HL-60 (cell line): ENCODE data around the gene ATF3.

Source experiments
- CTCF ChIP-seq: IDR thresholded peaks from one replicate; pipeline ENCODE4 v1.5.1; 2011; ENCODE audit warnings: low read length, control low read depth, inconsistent platforms; ENCODE audit not compliant: insufficient read depth
- GABPA ChIP-seq: IDR thresholded peaks from 2 replicates; pipeline ENCODE4 v1.6.1; 2012; ENCODE audit warnings: low read depth
- POLR2AphosphoS5 ChIP-seq: IDR thresholded peaks from 2 replicates; pipeline ENCODE4 v1.6.1; 2012; ENCODE audit warnings: low read depth
- REST ChIP-seq: IDR thresholded peaks from 2 replicates; pipeline ENCODE4 v1.6.1; 2012; ENCODE audit warnings: low read depth; ENCODE audit not compliant: insufficient replicate concordance

- TF ChIP-seq REST (no peak), CTCF (no peak), POLR2AphosphoS5 (no peak), GABPA (no peak)
These were observed 45.8 kb upstream of the ATF3 start for GRCh38 chr1:212562771-212563170.
